ENCODE data around the gene ZNF343.
"Not testable (repeated sequence)": the region's sequence is repeated elsewhere in the genome, so short reads cannot be mapped to it uniquely, and the experiment has no call there.

Gene ZNF343

DNA sequence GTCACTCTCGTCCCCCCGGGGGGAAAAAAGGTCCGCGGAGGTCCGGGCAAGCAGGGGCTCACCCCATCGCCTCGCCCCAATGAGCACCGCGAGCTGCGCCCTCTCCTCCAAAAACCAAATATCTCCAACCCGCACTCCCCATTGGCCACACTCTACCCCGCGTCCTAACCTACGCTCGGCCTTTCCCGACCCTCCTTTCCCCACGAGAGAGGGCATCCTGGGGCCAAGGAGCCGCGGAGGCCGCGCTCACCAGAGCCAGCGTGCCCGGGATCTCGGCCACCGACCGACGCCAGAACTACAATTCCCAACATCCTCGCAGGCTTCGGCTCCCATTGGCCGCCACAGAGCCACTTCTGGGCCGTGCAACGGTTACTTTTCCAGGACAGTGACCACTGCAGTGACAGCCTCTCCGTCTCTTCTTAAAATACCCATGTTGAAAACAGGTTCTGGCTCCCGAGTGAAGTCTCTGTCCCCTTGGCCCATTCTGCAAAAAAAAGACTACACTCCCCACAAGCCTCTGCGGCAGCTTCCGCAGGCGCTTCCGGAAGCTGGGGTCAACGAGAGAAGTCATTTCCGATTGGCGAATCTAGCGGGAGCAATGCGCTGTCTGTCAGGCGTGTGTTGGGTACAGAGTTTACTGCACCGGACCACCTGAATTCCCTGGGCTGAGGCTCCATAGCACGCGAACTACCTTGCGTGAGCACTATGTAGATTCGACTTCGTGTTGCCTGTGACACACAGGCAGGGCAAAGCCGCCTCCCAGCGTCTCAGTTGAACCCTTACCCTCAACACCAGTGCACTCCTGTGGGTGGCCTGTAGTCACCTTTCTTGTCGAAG lies at the start of gene ZNF343:
TSS of gene ZNF343 (minus strand) at position 285 of the 837 bp plus-strand sequence. CDS start 15,020 bp downstream, outside the sequence.
- peak; percentile 89 for DNase-seq

DNA sequence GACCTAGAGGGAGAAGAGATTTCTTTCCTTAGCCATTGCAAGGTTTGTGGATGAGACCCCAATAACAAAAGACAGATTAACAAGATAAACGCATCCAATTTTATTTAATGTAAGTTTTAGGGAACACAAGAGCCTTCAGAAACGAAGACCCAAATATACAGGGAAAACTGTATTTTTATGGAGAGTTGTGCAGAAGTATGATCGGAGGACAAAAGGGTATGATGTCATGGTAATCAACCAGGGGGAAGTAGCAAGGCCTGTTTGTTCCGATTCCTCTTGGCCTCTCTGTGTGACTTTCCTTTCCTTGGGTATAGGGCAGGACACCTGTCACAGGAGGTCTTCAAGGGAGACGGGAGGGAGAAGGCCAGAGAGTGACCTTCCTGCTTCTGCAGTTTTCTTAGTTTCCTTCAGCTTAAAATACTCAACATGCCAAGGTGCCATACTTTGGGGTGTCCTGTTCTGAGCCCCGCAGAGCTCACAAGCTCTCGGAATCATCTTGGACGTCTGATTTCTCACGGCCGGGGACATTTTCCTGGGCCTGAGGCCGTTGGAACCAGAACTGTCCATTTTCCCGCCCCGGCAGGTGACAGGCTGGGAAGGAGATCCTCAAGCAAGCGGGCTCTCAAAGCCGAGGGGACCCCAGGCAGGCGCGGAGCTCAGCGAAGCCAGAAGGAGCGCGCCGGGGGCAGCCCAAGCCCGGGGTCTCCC lies 49.3 kb upstream of the ZNF343 start:
- no peak for DNase-seq

DNA sequence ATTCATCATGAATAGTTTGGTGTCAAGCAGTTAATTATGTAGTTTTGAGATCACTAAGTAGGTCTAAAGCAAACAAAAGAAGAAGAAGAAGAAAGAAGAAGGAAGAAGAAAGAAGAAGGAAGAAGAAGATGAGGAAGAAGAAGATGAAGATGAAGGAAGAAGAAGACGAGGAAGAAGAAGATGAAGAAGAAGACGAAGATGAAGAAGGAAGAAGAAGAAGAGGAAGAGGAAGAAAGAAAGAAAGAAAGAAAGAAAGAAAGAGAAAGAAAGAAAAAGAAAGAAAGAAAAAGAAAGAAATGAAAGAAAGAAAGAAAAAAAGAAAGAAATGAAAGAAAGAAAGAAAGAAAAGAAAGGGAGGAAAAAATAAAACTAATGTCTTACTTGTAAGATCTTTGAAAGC lies 36.9 kb upstream of the ZNF343 start:
- DNase-seq = no peak

DNA sequence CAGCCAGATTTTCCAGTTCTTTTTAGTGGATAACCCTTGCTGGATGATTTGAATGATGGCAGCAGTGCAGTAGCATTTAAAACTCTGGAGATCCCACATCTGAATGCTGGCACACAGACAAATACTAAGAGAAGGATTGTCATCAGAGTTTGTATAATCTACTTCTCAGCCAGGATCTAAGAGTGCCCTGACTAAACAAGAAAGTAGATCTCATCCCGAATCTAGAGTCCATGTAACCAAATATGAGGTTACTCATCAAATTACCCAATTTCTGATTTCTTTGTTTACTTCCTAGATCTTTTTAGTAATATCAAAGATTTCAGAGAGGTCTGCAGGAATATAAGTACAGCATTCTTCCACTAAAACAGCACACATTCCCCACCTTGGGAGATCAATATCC lies 35.5 kb upstream of the ZNF343 start:
- no peak for DNase-seq

DNA sequence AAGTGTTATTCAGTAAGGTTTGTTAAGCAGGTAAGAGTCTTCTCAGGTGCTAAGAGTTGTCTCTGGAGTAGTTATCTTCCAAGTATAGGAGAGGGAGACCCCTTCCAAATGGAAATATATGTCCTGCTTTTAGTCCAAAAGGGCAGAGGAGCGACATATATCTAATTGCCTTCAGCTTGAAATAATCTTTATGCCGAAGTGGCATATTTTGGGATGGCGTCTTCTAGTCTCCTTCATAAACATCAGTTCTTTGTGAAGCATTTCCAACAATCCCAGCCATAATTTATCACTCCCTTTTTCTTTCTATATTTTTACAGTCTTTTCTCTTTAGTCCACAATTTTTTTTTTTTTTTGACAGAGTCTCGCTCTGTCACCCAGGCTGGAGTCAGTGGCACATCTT lies 33.6 kb upstream of the ZNF343 start:
- no peak for DNase-seq

DNA sequence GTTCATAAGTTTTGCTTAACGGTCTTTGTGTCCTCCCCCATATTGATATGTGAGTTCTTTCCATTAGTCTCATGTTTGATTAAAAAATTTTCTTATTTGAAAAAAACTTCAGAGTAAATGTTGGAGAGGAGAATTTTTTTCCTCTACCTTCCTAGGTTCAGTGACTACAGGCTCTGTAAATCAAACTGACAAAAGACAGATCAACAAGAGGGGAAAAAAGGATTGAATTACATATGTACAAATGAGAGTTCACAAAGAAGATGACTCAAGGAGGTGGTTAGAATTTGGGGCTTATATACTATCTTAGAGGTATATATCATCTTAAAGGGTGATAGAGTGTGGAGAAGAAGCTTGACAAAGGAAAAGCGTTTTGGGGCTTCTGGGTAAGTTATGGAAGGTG lies 33.2 kb upstream of the ZNF343 start:
- DNase-seq = no peak

DNA sequence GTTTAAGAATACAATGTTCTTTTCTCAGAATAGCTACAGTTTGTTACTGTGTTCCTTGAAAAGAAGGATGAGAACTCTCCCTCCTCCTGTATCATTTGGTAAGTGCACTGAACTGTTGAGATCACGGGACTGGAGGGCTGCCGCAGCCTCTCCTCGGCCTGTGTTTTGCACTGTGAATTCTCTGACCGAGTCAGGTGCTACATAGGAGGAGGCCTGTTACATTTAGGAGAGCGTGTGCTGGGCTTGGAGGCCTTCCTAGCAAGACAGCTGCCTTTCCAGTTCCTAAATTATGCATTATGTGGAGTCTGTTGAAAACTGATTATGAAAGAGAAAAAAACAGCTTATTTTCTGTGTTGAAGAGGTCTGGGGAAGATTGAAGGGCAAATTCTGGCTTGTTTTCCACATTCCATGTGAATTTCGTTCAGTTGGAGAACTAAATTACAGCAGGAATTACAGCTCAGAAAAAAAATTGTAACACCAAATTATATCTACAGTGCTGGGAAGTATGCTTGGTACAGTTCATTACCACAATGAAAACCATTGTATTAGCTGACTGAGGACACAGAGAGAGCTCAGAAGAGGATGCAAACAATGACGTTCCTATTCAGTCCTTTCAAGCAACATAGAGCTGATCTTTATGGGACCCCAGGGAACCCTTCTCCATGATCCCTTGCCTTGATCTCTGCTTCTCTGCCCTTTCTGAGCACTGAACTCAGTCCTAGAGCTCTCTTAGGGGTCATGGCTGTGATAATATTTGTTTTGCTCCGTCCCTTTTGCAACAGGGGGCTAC lies 30.4 kb upstream of the ZNF343 start:
- no peak for DNase-seq

DNA sequence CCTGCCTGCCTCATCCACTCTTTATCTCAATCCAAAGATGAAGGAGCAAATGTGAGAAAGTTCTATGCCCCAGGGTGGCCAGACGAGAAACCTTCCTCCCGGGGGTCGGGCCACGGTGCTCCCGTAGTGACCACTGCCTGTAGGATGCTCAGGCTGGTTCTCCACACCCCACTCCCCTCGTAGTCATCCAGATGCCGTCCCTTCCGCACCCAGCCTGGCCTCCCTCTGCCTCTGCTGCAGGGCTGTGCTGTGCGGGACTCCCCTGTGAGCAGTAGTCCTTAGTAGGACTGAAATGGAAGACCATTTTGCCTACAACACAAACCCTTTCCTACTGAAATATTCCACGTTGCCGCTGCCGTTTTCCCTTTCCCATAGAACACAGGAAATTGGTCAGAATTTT lies 29.6 kb upstream of the ZNF343 start:
- no peak for DNase-seq

DNA sequence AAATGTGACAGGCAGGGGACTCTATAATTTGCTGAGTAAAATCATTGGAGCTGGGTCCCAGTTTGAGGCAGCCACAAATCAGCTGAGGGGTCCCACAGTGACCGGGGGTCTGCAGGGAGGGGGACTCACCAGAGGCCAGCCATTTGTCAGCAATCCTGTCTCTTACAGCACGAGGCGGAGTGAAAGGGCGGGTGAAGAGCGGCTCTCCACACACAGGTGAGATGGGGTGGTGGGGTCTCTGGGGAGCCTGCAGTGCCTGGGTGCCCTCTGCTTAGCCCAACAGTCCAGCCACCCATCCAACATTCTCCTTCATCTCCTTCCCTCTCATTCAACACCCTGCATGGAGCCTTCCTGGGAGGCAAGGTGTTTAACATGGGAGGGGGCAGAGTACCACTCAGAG lies 28.4 kb upstream of the ZNF343 start:
- DNase-seq = no peak

DNA sequence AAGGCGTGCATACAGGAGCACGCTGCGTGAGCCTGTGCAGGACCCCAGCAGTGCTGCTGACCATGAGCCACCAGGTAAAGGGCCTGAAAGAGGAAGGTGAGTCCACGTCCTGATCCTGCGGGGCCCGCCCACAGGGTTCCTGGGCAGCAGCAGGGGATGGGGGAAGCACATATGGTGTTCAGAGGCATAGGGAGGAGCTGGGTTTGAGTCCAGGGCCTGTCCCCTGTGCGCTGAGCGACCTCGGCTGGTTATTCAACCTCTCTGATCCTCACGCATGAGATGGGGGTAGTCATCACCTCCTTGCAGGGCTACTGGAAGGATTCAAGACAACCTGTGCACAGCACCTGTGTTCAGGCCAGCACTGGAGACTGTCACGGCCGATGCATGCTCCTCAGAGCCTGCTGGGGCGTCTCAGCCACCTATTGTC lies 27.9 kb upstream of the ZNF343 start, which contains the start of gene TMC2:
TSS of gene TMC2 (plus strand) at position 14 of the 427 bp plus-strand sequence. CDS start at position 63, 49 bp downstream.
- DNase-seq = no peak

DNA sequence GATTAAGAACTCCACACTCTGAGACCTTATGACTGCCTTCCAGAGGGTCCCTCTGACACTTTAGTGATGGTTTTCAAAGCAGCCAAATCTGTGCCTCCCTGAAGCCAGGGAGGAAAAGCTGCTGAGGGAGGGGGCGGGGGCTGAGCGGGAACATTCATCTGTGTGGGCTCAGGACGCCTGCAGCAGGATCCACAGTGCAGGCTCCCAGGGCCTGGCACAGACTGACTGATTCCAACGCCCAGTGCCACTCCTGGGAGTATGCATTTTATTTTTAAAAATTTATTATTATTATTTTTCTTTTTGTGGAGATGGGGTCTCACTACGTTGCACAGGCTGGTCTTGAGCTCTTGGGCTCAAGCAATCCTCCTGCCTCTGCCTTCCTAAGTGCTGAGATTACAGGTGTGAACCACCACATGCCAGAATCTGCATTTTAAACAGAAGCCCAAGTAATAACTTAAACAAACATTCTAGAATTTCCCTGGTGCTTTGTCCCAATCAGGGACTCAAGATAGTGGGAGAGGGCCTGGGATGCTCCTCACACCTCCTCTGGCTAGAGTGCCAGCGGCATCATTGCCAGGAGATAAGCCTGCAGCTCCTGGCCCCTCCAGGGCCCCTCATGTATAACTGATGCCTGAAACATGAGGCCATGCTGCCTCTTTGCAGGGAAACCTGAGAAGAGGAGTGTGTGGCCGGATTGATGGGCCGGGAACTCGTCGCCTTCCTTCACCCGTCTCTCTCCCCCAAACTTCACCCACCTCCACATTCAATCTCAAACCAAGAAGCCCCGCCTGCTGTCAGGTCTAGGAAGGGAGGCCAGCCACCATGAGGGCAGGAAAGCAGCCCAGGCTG lies 27.2 kb upstream of the ZNF343 start:
- DNase-seq = no peak

DNA sequence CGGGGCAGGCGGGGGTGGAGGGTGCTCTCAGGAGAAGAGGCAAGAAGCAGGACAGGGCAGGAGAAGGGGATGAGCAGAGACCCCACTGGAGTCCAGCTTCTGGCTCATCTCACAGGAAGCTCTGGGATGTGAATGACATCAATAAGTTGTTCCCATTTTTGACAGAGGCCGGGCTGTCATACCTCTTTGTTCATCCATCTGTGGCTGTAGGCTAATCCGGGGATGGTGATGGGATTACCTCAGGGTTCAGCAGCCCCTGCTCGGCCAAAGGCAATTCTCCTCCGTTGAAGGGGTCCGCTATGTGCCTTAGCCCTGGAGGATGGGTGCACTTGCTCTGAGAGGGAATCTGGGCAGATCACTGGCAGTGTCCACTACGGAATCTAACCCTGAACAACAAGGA lies 24.4 kb upstream of the ZNF343 start:
- no peak for DNase-seq

DNA sequence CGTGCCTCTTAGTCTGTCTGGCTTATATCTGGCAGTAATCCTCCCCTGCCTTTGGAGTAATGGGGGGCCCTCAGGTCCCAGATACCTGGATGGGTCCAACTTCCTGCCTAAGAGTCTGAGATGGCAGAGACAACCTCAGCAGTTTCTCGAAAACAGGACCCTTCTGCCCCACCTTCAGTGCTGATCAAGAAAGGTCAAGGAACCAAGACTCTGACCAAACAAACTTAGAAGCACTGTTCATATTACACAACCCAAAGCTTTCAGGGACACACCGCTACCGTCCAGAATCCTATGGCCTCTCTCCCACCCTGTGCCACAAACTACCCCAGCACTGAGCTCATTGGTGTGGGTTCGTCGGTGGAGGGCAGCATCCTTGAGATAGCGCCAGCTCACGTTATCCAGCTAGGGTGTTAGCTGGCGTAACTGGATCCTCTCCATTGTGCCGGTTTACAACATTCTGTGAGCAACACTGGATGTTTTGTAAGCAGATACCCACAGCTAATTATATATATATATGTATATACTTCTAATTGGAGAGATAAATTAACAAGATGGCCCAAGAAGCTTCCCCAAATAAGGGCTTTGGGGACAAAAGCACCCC lies 20.1 kb upstream of the ZNF343 start:
- no peak for DNase-seq

DNA sequence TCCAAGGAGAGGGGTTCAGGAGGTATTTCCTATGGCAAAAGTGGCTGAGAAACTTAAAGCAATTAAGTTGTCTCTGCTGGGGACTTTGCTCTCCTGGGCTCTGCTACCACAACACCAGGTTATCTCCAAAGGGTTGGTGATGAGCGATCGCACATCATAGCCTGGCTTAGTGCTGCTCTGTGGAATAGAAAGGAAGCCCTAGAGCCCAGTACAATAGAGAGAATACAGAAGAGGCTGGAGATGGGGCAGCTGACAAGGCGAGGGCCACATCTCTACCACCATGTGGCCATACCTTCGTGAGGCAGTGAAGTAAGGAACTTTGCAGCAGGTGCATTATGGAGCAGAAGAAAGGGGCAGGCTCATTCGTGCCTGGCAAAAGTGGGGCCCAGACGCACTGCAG lies 19.0 kb upstream of the ZNF343 start:
- no peak for DNase-seq

DNA sequence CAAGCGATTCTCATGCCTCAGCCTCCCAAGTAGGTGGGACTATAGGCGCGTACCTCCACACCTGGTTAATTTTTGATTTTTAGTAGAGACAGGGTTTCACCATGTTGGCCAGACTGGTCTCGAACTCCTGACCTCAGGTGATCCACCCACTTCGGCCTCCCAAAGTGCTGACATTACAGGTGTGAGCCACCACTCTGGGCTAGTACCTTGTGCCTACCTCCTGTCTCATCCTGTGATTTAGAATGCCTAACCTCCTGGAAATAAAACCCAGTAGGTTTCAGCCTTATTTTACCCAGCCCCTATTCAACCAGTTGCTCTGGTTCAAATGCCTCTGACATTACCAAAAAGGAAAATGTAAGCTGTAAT lies 17.5 kb upstream of the ZNF343 start:
- DNase-seq = not testable (repeated sequence)

DNA sequence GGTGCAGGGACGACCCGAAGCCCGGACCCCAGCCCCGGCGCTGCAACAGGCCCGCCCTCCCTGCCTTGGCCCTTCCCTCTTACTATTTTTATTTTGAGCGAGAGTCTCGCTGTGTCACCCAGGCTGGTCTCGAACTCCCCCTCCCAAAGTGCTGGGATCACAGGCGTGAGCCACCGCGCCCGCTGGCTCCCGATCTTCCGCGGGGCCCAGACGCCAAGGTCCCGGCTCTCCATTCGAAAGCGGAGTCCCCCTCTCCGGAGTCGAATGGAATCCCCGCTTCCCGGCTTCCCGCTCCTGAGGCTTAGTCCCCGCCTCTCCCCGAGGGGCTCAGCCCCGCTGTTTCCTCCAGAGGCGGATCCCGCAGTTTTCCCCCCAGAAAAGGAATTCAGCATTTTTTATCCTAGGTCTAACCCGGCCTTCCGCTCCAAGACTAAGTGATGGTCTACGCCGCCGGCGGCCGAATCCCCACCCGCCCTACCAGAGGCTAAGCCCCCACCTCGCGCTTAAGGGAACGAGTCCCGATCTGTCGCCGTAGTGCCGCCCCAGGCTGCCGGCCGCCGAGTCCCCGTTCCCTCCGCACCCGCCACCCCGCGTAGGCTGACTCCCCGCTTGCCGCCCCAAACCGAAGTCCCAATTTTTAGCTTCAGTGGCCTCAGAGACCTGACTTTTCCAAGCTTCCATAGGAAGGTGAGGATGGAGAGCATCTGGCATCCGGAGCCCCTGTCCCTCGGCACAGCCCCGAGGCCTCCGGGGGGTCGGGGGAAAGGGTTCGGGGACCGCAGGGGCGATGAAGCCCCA lies 16.2 kb upstream of the ZNF343 start:
- no peak for DNase-seq

DNA sequence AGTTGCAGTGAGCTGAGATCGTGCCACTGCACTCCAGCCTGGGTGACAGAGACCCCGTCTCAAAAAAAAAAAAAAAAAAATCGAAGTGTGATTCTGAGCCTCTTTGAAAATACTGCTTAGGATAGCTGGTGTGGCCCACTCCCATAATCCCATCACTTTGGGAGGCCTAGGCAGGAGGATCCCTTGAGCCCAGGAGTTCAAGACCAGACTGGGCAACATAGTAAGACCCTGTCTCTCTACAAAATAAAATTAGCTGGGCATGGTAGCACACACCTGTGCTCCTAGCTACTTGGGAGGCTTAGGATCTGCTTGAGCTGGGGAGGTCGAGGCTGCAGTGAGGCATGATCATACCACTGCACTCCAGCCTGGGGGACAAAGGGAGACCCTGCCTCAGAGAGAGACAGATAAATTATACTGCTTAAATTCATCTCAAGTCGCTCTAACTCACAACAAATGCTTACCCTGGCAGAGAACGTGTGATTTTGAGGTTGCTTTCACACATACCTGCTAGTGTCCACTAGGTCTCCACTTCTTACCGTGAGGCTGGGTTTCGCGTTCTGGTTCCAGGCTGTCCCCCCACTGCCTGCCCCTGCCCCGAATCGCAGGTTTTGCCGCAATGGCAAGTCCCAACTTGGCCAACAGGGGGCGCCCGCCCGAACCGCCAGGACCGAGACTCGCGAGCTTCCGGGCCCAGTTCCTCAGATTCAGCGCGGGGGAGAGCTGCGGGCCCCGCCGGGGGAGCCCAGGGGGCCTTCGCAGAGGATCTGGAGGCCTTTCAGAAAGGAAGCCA lies 15.4 kb upstream of the ZNF343 start:
- DNase-seq = peak; percentile 48

DNA sequence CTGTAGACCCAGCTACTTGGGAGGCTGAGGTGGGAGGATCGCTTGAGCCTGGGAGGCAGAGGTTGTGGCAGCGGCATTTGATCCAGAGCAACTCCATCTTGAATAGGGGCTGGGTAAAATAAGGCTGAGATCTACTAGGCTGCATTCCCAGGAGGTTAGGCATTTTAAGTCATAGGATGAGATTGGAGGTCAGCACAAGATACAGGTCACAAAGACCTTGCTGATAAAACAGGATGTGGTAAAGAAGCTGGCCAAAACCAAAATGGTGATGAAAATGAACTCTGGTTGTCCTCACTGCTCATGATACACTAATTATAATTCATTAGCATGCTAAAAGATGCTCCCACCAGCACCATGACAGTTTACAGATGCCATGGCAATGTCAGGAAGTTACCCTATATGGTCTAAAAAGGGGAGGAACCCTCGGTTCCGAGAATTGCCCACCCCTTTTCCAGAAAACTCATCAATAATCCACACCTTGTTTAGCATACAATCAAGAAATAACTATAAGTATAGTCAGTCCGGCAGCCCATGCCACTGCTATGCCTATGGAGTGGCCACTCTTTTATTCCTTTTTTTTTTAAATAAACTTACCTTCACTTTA lies 14.2 kb upstream of the ZNF343 start:
- not testable (repeated sequence) for DNase-seq

DNA sequence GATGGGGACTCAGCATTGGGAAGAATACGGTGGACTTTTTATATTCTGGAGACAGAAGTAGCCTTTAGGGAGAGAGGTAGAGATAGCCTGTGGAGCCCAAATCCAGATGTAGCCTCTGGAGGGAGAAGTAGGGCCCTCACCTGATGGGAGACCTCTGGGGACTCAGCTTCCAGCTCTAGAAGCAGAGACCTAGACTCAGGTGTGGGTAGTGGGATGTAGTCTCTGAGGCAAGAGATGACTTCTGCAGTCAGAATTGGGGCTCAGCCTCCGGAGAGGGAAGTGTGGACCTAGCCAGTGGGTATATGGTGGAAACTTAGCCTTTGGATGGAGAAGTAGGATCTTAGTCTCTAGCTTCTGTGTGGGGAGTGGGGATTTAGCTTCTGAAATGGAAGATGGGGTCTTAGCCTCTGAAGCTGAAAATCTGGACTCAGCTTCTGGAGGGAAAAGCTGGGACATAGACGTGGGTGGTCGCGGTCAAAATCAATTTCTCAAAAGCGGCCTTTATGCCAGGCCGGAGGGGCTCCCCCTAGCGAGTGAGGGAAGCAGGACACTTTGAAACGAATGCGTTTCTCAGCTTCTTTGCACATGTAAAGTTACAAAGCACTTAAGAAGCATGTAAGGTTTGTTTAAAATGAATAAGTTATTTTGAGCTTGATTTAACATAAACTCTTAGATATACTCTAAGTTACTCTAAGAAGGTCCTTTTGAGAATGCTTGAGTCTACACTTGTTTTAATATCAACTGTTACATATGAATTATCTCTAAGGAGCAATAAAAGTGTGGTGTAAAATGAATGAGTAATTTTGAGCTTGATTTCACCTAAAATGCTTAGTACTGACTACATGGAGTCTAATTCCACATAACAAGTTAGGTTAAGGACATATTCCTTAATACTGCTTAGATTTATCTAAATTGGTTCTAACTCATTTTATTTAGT lies 12.9 kb upstream of the ZNF343 start:
- no peak for DNase-seq
